Karpas-422 (cell line): ENCODE measurements around the gene MSTO1. TPM values are rescaled to one million over a fixed set of nuclear protein-coding genes. Genes with fewer than 3 reads are reported as not detected.
"Not testable (repeated sequence)": the region's sequence is repeated elsewhere in the genome, so short reads cannot be mapped to it uniquely, and the experiment has no call there.

Experiments
- DNase-seq: peaks from one replicate; pipeline ENCODE4 v3.0.0-alpha.2; 2015
- H2AFZ ChIP-seq: fragments of 200-600 bp; sonication (generic); 2 replicates; pipeline ENCODE4 v1.6.1; 2014; ENCODE audit warnings: antibody characterized with exemption, low read length, mixed read lengths
- H3K27ac ChIP-seq: fragments of 200-600 bp; sonication (generic); 2 replicates; pipeline ENCODE4 v1.5.1; 2014; ENCODE audit warnings: mild to moderate bottlenecking, low read length, moderate library complexity
- H3K27me3 ChIP-seq: fragments of 200-600 bp; sonication (generic); 2 replicates; pipeline ENCODE4 v1.6.1; 2014; ENCODE audit warnings: low read length, mixed read lengths
- H3K36me3 ChIP-seq: fragments of 200-600 bp; sonication (generic); 2 replicates; pipeline ENCODE4 v1.6.1; 2014; ENCODE audit warnings: low read length, mixed read lengths; ENCODE audit not compliant: insufficient read depth
- H3K4me1 ChIP-seq: fragments of 200-600 bp; sonication (generic); 2 replicates; pipeline ENCODE4 v1.6.1; 2014; ENCODE audit warnings: mild to moderate bottlenecking, low read length, mixed read lengths
- H3K4me2 ChIP-seq: fragments of 200-600 bp; sonication (generic); 2 replicates; pipeline ENCODE4 v1.6.1; 2014; ENCODE audit warnings: low read length, low read depth, mild to moderate bottlenecking; ENCODE audit not compliant: poor library complexity, severe bottlenecking
- H3K4me3 ChIP-seq: fragments of 200-600 bp; sonication (generic); 2 replicates; pipeline ENCODE4 v1.5.1; 2014; ENCODE audit warnings: mild to moderate bottlenecking, antibody characterized with exemption, low read length, mixed read lengths
- H3K79me2 ChIP-seq: fragments of 200-600 bp; sonication (generic); 2 replicates; pipeline ENCODE4 v1.6.1; 2014; ENCODE audit warnings: mild to moderate bottlenecking, low read length, mixed read lengths
- H3K9ac ChIP-seq: fragments of 200-600 bp; sonication (generic); 2 replicates; pipeline ENCODE4 v1.6.0; 2014; ENCODE audit warnings: low read length
- H3K9me2 ChIP-seq: fragments of 200-600 bp; sonication (generic), shearing (Covaris generic); replicated peaks from 2 replicates; pipeline ENCODE4 v1.6.0; 2014; ENCODE audit warnings: mild to moderate bottlenecking, low read length, moderate library complexity; ENCODE audit not compliant: insufficient read depth
- H3K9me3 ChIP-seq: fragments of 300-700, 200-600 bp; sonication (generic); 2 replicates; pipeline ENCODE4 v1.6.1; 2014; ENCODE audit warnings: low read length, mixed read lengths
- H4K20me1 ChIP-seq: fragments of 200-600 bp; sonication (generic); 2 replicates; pipeline ENCODE4 v1.6.1; 2014; ENCODE audit warnings: mild to moderate bottlenecking, antibody characterized with exemption, low read length, low read depth; ENCODE audit not compliant: insufficient read depth
- total RNA-seq: library from RNA; depleted of rRNA; stranded (reverse); fragments of >200 nt; shearing (Covaris generic); gene quantifications from 2 replicates; pipeline ENCODE4 v1.2.3, GENCODE V29; 2014; ENCODE audit warnings: low replicate concordance

Gene MSTO1
- total RNA-seq, 1 experiment from 2014 or later, result 55.2 TPM

- H3K27ac ChIP-seq, result no peak overlapping the region
- no peak overlapping the region for H3K4me3 ChIP-seq
- no peak overlapping the region for H3K4me2 ChIP-seq
- H3K27me3 ChIP-seq, result no peaks in the 10 kb centered on the region; the same call in 1 of the 2 replicates
- H3K9me3 ChIP-seq, result no peaks in the 10 kb centered on the region
- H3K9ac ChIP-seq, result no peak overlapping the region
- H3K79me2 ChIP-seq, result no peaks in the 10 kb centered on the region
- DNase-seq, result no peak
- H2AFZ ChIP-seq, result no peak overlapping the region
- peaks cover 4% of the 10 kb centered on the region for H3K4me1 ChIP-seq
- H4K20me1 ChIP-seq, result no peaks in the 10 kb centered on the region
- no peaks in the 10 kb centered on the region for H3K9me2 ChIP-seq
- H3K36me3 ChIP-seq, result no peaks in the 10 kb centered on the region
Observed at GRCh38 chr1:155636397-155637153, 26.6 kb downstream of the MSTO1 start.

GRCh38 chr1:155640367-155640766, 30.3 kb downstream of the MSTO1 start:
- no peak overlapping the region for H3K27ac ChIP-seq
- no peaks in the 10 kb centered on the region for H4K20me1 ChIP-seq
- no peak for DNase-seq
- H3K9me2 ChIP-seq, result no peaks in the 10 kb centered on the region
- peaks cover 12% of the 10 kb centered on the region for H3K9me3 ChIP-seq
- H3K36me3 ChIP-seq, result no peaks in the 10 kb centered on the region
- no peak overlapping the region for H2AFZ ChIP-seq
- no peak overlapping the region for H3K4me2 ChIP-seq
- no peak overlapping the region for H3K9ac ChIP-seq
- H3K27me3 ChIP-seq, result no peaks in the 10 kb centered on the region; the same call in 1 of the 2 replicates
- H3K4me1 ChIP-seq, result peaks cover 4% of the 10 kb centered on the region
- no peak overlapping the region for H3K4me3 ChIP-seq
- H3K79me2 ChIP-seq, result no peaks in the 10 kb centered on the region

GRCh38 chr1:155642559-155643180, 32.7 kb downstream of the MSTO1 start:
- not testable (repeated sequence) for H3K9ac ChIP-seq, H3K4me2 ChIP-seq, H3K27me3 ChIP-seq, H3K79me2 ChIP-seq, H3K36me3 ChIP-seq, H3K9me2 ChIP-seq, H4K20me1 ChIP-seq, H3K4me1 ChIP-seq, H3K27ac ChIP-seq, H2AFZ ChIP-seq, H3K4me3 ChIP-seq, DNase-seq
- peaks cover 12% of the 10 kb centered on the region for H3K9me3 ChIP-seq

- Histone ChIP-seq H3K9me3 (peaks cover 12% of the 10 kb centered on the region), H4K20me1 (no peaks in the 10 kb centered on the region), H3K79me2 (no peaks in the 10 kb centered on the region), H3K4me3 (no peak overlapping the region), H3K36me3 (no peaks in the 10 kb centered on the region), H3K27ac (no peak overlapping the region), H3K4me1 (peaks cover 6% of the 10 kb centered on the region), H3K9ac (no peak overlapping the region), H3K27me3 (no peaks in the 10 kb centered on the region; the same call in 1 of the 2 replicates), H2AFZ (no peak overlapping the region), H3K4me2 (no peak overlapping the region), H3K9me2 (no peaks in the 10 kb centered on the region)
- no peak for DNase-seq
Observed at GRCh38 chr1:155643230-155643629, 33.2 kb downstream of the MSTO1 start.

- Histone ChIP-seq H3K9me3 (peaks cover 12% of the 10 kb centered on the region), H3K9me2 (no peaks in the 10 kb centered on the region), H3K27ac (no peak overlapping the region), H3K27me3 (no peaks in the 10 kb centered on the region; the same call in 1 of the 2 replicates), H3K4me3 (no peak overlapping the region), H4K20me1 (no peaks in the 10 kb centered on the region), H3K36me3 (no peaks in the 10 kb centered on the region), H3K4me2 (no peak overlapping the region), H3K9ac (no peak overlapping the region), H3K79me2 (no peaks in the 10 kb centered on the region), H3K4me1 (peaks cover 6% of the 10 kb centered on the region), H2AFZ (no peak overlapping the region)
- DNase-seq, result no peak
Observed at GRCh38 chr1:155645034-155645598, 35.1 kb downstream of the MSTO1 start.

GRCh38 chr1:155645648-155646047, 35.6 kb downstream of the MSTO1 start:
- no peak overlapping the region for H3K4me2 ChIP-seq
- H3K27me3 ChIP-seq, result no peaks in the 10 kb centered on the region; the same call in 1 of the 2 replicates
- no peaks in the 10 kb centered on the region for H4K20me1 ChIP-seq
- no peak for DNase-seq
- no peak overlapping the region for H3K4me3 ChIP-seq
- no peaks in the 10 kb centered on the region for H3K79me2 ChIP-seq
- peaks cover 12% of the 10 kb centered on the region for H3K9me3 ChIP-seq
- H3K27ac ChIP-seq, result no peak overlapping the region
- H3K36me3 ChIP-seq, result no peaks in the 10 kb centered on the region
- H3K9ac ChIP-seq, result no peak overlapping the region
- H3K4me1 ChIP-seq, result peaks cover 6% of the 10 kb centered on the region
- no peaks in the 10 kb centered on the region for H3K9me2 ChIP-seq
- H2AFZ ChIP-seq, result no peak overlapping the region

- Histone ChIP-seq H3K9me2 (no peaks in the 10 kb centered on the region), H2AFZ (no peak overlapping the region), H3K4me1 (peaks cover 6% of the 10 kb centered on the region), H3K4me2 (no peak overlapping the region), H3K27ac (no peak overlapping the region), H3K9me3 (peaks cover 12% of the 10 kb centered on the region), H3K9ac (no peak overlapping the region), H3K4me3 (no peak overlapping the region), H3K36me3 (no peaks in the 10 kb centered on the region), H4K20me1 (no peaks in the 10 kb centered on the region), H3K27me3 (no peaks in the 10 kb centered on the region; the same call in 1 of the 2 replicates), H3K79me2 (no peaks in the 10 kb centered on the region)
- peak; percentile 55 for DNase-seq
Observed at GRCh38 chr1:155646307-155646706, 36.3 kb downstream of the MSTO1 start.
